ENCODE data around the gene GOLT1A.

GOLT1A gene

DNA sequence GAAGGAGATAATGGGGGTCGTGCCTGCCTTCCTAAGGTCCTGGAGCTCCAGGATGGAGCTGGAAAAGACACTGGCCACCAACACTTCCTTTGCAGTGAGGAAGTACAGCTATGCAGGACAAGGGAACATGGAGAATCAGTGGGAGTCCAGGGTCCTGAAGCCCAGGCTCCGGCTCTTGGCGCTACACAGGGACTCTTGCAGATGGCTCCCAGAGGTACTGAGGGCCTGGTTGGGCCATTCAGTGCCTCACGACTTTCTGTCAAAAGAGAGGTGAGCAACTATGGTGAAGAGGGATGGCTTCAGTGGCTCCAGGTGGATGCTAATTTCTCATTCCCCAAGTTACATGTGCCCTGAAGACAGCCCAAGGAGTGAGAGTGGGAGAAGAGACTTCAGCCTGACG is 60.1 kb downstream of the GOLT1A start:
- DNase-seq, result no peak

GRCh38 chr1:204152310-204153044 is 61.3 kb downstream of the GOLT1A start:
- DNase-seq, result no peak

DNA sequence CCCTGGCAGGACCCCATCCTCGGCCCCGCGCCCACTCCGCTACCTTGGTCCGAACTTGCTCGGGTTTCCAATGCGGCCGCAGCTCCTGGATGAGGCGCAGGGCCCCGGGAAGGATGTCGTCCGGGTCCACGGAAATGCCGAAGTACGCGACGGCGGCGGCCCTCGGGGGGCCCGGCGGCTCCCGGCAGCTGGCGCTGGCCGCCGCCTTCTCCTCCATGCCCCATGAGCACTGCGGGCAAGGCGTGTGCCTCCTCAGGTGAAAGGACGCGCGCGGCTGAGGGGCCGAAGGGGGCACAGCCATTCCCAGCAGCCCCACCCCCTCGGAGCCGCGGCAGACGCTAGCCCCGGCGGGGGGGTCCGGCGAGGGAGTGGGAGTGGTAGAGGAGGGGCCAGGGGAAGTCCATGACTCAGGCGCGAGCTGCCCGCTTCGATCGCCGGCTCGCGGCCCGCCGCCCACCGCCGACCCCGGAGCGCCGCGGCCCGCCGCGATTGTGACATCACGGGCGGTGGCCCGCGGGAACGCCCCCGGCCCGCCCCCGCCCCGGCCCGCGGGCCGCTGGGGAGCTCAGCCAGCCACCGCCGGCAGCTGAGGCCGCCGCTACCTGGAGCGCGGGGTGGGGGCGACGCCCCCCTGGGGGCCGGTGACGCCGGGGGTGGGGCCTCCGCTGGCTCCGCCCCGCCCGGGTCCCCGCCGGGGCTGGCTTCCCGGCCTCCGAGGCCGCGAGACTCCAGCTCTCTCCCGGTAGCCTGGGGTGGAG is 62.1 kb downstream of the GOLT1A start, which contains the start of gene ETNK2:
Gene ETNK2 (minus strand): TSS at position 493 of the 758 bp plus-strand sequence. CDS start 192 bp downstream, at position 301.
- DNase-seq, result peak; percentile 43

DNA sequence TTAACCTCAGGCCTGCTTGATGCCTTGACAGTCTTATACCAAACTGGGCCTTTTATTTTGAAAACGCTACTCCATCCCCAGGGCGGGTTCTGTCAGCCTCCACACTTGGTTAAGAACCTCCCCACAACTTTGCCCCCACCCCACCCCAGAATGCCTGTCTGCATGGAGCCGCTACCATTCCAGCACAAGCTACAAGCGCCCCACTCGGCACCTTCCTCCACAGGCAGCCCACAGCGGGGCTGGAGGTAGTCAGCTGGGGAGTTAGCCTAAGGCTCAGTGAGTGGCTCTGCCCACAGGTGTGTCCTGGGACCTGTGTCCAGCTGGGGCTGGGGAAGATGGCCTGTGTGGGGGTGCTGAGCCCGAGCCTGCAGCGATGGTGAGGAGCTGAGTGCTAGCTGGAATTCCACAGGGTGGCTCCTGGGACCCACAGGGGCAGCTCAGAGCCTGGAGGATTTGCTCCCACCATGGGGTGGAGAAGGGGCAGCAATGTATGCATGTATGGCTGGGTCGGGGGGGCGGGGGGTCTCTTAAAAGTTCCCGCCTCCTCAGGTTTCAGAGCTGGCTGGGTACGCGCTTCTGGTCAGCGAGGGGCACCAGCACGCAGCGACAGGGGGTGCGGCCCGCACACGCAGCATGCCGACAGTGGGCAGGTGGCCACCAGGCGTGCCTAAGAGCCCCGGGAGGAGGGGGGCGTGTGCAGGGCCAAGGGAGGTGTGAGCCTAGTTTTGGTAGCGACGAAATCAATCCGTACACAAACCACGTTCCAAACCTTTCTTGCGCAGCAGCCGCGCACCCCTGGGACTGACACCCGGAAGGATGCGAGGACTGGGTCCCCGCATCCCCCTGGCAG is 62.9 kb downstream of the GOLT1A start:
- DNase-seq, result peak; percentile 24

- DNase-seq, result no peak
These were observed 63.9 kb downstream of the GOLT1A start for GRCh38 chr1:204149635-204150565.

- no peak for DNase-seq
These were observed 64.7 kb downstream of the GOLT1A start for GRCh38 chr1:204149107-204149506.
